ENCODE measurements around the gene SLC22A14.

- TF ChIP-seq, protein P1, sequence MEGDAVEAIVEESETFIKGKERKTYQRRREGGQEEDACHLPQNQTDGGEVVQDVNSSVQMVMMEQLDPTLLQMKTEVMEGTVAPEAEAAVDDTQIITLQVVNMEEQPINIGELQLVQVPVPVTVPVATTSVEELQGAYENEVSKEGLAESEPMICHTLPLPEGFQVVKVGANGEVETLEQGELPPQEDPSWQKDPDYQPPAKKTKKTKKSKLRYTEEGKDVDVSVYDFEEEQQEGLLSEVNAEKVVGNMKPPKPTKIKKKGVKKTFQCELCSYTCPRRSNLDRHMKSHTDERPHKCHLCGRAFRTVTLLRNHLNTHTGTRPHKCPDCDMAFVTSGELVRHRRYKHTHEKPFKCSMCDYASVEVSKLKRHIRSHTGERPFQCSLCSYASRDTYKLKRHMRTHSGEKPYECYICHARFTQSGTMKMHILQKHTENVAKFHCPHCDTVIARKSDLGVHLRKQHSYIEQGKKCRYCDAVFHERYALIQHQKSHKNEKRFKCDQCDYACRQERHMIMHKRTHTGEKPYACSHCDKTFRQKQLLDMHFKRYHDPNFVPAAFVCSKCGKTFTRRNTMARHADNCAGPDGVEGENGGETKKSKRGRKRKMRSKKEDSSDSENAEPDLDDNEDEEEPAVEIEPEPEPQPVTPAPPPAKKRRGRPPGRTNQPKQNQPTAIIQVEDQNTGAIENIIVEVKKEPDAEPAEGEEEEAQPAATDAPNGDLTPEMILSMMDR (IDR thresholded peaks at IDR 0.05; ENCODE audit: insufficient read depth, low read length) = no peak
- TF ChIP-seq POLR2AphosphoS5 (IDR thresholded peaks at IDR 0.05; ENCODE audit: low read depth) = no peak
- TF ChIP-seq, protein P2, sequence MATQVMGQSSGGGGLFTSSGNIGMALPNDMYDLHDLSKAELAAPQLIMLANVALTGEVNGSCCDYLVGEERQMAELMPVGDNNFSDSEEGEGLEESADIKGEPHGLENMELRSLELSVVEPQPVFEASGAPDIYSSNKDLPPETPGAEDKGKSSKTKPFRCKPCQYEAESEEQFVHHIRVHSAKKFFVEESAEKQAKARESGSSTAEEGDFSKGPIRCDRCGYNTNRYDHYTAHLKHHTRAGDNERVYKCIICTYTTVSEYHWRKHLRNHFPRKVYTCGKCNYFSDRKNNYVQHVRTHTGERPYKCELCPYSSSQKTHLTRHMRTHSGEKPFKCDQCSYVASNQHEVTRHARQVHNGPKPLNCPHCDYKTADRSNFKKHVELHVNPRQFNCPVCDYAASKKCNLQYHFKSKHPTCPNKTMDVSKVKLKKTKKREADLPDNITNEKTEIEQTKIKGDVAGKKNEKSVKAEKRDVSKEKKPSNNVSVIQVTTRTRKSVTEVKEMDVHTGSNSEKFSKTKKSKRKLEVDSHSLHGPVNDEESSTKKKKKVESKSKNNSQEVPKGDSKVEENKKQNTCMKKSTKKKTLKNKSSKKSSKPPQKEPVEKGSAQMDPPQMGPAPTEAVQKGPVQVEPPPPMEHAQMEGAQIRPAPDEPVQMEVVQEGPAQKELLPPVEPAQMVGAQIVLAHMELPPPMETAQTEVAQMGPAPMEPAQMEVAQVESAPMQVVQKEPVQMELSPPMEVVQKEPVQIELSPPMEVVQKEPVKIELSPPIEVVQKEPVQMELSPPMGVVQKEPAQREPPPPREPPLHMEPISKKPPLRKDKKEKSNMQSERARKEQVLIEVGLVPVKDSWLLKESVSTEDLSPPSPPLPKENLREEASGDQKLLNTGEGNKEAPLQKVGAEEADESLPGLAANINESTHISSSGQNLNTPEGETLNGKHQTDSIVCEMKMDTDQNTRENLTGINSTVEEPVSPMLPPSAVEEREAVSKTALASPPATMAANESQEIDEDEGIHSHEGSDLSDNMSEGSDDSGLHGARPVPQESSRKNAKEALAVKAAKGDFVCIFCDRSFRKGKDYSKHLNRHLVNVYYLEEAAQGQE (IDR thresholded peaks at IDR 0.05; ENCODE audit: insufficient replicate concordance, low read depth) = no peak
Observed at GRCh38 chr3:38354588-38355330, 72.7 kb downstream of the SLC22A14 start.
